Measurements from ENCODE around the gene PTPN20.
"Not testable (repeated sequence)": the region's sequence is repeated elsewhere in the genome, so short reads cannot be mapped to it uniquely, and the experiment has no call there.

GRCh38 chr10:46941091-46941490 lies 29.9 kb downstream of the PTPN20 start:
- TF ChIP-seq EP300, CTCF, POLR2A (IDR thresholded peaks at IDR 0.05): not testable (repeated sequence)

All from tibial nerve (tissue), 4 donors.